Measurements from ENCODE around the gene SPNS3.

The SPNS3 gene

GRCh38 chr17:4487820-4488716 is 54.3 kb downstream of the SPNS3 start:
- no peak for DNase-seq (ENCODE audit: low read depth in 2 of 2, low spot score in 1 of 2)

DNA sequence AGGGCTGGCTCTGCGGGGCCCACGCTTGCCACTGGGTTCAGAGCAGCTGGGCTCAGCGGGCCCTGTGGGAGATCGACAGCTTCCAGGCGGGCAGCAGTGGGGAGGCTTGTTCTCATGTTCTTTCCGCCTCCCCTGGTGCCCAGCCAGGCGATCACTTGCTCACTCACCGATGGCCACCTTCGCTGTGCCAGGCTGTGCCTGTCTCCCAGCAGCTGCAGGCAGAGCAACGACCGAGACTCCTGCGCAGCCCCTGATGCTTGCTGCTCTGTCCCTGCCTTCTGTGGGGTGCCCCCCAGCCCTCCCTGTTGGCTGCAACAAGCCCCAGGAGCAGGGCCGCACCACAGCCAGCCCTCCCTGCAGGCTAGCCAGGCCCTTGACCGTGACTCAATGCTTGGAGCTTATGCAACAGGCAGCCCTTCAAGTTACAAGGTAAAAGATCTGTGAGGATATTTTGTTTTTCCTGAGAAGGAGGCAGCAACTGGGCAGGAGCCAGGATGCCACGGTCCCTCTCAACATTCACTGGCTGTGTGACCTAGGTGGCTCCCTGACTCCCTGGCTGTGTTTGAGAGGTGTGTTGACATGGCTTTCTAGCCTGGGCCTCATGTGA is 55.4 kb downstream of the SPNS3 start:
- DNase-seq (ENCODE audit: low read depth in 2 of 2, low spot score in 1 of 2), result no peak

DNA sequence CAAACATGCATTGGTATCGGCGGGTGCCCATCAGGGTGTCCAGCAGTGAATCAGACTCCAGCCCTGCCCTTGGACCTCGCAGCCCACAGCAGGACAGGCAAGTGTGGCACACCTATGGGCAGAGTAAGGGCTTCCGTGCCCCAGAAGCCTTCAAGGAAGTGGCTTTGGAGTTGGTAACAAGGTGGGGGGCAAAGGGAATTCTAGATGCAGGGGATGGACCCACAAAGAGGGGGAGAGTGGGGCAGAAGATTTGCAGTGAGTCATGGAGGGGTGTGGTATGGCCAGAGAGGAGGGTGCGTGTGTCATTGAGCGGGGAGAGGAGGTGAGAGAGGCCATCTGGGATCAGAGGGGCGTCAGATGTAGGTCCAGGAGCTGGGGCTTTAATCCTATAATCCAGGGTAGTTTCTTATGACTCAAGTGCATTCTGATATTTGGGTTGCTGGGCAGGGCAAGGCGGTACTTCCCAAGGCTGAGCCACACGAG is 56.4 kb downstream of the SPNS3 start:
- DNase-seq (ENCODE audit: low read depth in 2 of 2, low spot score in 1 of 2), result no peak

DNA sequence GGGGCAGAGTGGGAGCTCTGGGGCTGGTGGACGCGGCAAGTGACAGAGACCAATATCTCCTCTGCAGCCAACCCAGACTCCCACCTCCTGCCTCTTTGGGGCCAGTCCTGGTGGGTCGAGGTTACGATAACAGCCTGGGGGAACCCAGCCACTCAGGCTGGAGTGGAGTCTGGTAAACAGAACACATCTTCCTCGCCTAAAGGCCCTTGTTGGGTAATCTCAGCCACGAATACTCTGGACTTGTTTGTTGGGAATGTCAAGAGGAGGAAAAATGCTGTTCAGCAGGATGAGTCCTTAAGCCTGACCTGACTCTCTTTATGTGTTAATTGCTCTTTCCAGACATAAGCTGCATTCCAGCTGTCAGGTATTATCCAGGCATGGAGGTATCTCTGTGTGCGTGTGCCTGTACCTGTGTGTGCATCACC is 56.9 kb downstream of the SPNS3 start:
- DNase-seq (ENCODE audit: low read depth in 2 of 2, low spot score in 1 of 2), result no peak

GRCh38 chr17:4492721-4493561 is 59.2 kb downstream of the SPNS3 start:
- DNase-seq (ENCODE audit: low read depth in 2 of 2, low spot score in 1 of 2), result no peak

GRCh38 chr17:4497101-4497824 is 63.5 kb downstream of the SPNS3 start:
- DNase-seq (ENCODE audit: low read depth in 2 of 2, low spot score in 1 of 2), result no peak

DNA sequence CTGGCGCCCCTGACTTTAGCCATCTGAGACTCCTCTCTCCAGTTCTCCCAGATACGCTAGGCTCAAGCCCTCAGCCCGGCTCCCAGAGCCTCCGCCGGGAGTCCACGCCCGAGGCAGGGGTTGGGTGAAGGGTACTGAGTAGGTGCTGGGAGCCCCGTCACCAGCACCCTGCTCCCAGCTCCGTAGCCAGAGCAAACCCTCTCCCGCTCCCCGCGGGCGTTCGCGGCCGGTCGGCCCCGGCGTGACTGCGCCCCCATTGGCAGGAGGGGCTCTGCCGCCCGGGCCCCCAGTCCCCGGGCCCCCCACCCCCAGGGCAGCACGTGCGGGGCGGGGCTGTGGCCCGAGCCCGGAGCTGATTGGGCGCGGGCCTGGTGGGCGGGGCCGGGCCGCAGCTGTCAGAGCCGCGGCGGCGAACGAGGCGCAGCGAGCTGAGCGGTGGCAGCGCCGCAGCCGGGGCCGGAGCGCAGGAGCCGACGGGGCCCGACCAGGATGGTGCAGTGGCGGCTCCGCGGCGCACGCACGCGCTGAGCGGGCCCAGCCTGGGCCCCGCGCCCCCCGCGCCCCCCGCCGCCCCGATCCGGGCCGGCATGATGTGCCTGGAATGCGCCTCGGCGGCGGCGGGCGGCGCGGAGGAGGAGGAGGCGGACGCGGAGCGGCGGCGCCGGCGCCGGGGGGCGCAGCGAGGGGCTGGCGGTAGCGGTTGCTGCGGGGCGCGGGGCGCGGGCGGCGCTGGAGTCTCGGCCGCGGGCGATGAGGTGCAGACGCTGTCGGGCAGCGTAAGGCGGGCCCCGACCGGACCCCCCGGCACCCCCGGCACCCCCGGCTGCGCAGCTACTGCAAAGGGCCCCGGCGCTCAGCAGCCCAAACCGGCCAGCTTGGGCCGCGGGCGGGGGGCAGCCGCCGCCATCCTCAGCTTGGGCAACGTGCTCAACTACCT is 65.0 kb downstream of the SPNS3 start, which contains the start of gene SPNS2:
Gene SPNS2, plus strand, starts transcription at position 421 of the 937 bp plus-strand sequence. Its CDS starts 167 bp downstream, at position 588.
- DNase-seq (ENCODE audit: low read depth in 2 of 2, low spot score in 1 of 2), result peak in 1 of 2 donors; percentile 18

- DNase-seq (ENCODE audit: low read depth in 2 of 2, low spot score in 1 of 2), result no peak
These were observed 65.9 kb downstream of the SPNS3 start for GRCh38 chr17:4499431-4500190.

GRCh38 chr17:4500191-4500571 is 66.4 kb downstream of the SPNS3 start:
- DNase-seq (ENCODE audit: low read depth in 2 of 2, low spot score in 1 of 2), result no peak

DNA sequence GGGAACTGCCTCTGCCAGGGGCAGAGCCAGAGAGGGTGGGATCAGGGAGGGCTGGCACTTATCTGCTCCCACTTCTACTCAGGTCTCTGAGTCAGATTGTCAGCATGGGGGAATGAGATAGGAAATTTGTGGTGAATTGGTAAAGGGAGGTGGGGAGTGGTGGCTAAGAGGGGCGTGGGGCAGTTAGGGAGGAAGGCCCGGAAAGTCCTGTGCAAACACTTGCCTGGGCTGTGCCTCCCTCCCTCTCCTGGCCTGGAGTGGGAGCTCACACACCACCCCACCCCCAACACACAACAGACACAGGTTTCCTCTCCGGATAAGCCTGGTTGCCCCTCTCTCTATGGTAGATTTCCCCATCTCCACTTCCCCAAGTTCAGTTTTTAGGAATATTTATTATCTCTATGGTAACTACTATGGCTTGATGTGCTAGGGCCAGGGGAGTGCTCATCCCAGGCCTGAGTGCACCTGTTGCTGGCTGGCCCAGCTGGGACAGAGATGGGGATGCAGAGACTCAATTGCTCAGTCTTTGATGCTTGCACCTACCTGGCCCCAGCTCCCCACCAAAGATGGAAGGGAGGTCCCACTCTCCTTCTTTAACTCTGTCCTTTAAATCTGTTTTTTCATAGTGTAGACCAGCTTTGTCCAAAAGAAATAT is 67.7 kb downstream of the SPNS3 start:
- no peak for DNase-seq (ENCODE audit: low read depth in 2 of 2, low spot score in 1 of 2)

DNA sequence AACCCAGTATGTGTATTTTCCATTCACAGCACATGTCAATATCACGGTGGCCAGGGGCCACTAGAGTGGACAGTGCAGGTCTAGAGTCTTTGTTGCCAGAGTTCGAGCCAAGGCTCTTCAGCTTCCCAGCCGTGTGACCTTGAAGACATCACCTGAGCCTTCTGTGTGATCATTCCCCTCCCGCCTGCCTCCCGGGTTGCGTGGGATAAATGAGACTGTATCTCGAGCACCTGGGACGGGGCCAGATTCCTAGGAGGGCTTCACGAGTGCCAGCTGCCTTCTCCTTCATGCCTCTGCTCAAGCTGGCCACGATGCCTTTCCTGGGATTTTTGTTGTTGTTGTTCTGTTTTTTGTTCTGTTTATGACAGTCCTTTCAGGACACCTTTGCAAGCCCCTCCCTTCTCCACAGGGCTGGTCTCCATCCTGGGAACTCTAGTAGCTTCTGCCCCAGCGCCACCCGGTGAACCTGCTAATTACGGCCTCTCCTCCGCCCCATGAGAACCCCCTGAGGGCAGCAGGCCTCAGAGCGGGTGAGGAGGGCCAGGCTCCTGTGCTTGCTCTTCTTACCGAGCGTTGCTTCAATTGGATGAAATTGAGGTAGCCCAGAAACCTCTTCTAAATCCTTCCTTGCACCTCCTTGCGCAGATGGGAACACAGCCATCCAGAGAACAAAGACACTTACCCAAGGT is 68.9 kb downstream of the SPNS3 start:
- DNase-seq (ENCODE audit: low read depth in 2 of 2, low spot score in 1 of 2), result no peak

- no peak for DNase-seq (ENCODE audit: low read depth in 2 of 2, low spot score in 1 of 2)
These were observed 69.7 kb downstream of the SPNS3 start for GRCh38 chr17:4503283-4504025.

DNA sequence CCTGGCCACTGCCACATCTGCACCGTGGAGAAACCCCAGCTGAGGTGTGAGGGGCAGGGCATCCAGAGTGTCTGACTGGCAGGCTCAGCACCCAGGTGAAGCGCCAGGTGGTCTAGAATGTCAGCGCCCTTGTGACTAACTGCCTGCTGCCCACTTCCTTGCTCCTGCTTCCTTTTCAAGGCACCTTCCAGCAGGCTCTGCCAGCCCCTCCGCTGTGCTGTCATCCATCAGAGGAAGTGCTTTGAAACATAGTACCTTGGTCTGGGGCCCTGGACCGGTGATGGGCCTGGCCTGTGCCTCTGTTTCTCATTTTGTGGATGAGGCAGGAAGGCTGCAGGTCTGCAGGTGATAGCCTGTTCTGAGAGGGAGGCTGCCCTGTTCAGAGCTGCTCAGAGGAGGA is 70.4 kb downstream of the SPNS3 start:
- no peak for DNase-seq (ENCODE audit: low read depth in 2 of 2, low spot score in 1 of 2)

- DNase-seq (ENCODE audit: low read depth in 2 of 2, low spot score in 1 of 2), result no peak
These were observed 71.4 kb downstream of the SPNS3 start for GRCh38 chr17:4505187-4505586.

- no peak for DNase-seq (ENCODE audit: low read depth in 2 of 2, low spot score in 1 of 2)
These were observed 72.6 kb downstream of the SPNS3 start for GRCh38 chr17:4506175-4506813.

DNA sequence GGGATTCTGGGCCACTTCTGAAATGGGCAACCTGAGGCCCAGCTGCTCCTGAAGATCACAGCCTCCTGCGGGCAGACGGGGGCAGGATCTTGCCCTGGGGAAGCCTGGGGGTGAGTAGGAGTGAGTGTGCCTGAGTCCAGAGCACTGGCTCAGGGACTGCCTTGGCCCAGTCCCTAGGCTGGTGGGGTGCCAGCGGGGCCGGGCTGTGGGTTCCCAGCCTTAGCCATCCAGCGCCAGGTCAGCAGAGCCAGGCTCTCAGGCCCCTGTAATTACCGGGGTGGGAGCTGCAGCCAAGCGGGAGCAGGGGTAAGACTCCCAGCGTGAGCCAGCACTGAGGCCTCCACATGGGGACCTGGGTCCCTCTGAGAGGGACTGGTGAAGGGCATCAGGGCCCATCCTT is 73.2 kb downstream of the SPNS3 start:
- no peak for DNase-seq (ENCODE audit: low read depth in 2 of 2, low spot score in 1 of 2)
